Activated T-cell treated with anti-CD3 and anti-CD28 coated beads, Interleukin-2, amount 50 U/mL, for 24 hours (primary cell): ENCODE measurements around the gene ZNF765.
"Not testable (repeated sequence)": the region's sequence is repeated elsewhere in the genome, so short reads cannot be mapped to it uniquely, and the experiment has no call there.

Source experiments
- DNase-seq: peaks from one replicate; pipeline ENCODE4 v3.0.0-alpha.2; 2020
- H3K27ac Mint-ChIP-seq: 2 replicates; pipeline ENCODE4 v1.8.0; 2020; ENCODE audit warnings: mild to moderate bottlenecking, mixed read lengths
- H3K27me3 Mint-ChIP-seq: 2 replicates; pipeline ENCODE4 v1.8.0; 2020; ENCODE audit warnings: mixed read lengths
- H3K36me3 Mint-ChIP-seq: 2 replicates; pipeline ENCODE4 v1.8.0; 2020; ENCODE audit warnings: low read depth, mixed read lengths
- H3K4me1 Mint-ChIP-seq: 2 replicates; pipeline ENCODE4 v1.8.0; 2020; ENCODE audit warnings: low read depth, mixed read lengths
- H3K4me3 Mint-ChIP-seq: 2 replicates; pipeline ENCODE4 v1.8.0; 2020; ENCODE audit warnings: mild to moderate bottlenecking, moderate library complexity, mixed read lengths
- H3K9me3 Mint-ChIP-seq: 2 replicates; pipeline ENCODE4 v1.8.0; 2020; ENCODE audit warnings: mixed read lengths

Gene ZNF765

GRCh38 chr19:53394974-53395839, at the start of gene ZNF765:
Gene ZNF765 (plus strand): TSS chr19:53395149. CDS start chr19:53398016, 2,867 bp downstream.
- Mint-ChIP-seq H3K36me3 (peaks cover 68% of the 10 kb centered on the region), H3K4me1 (peaks cover 33% of the 10 kb centered on the region), H3K9me3 (peaks cover 24% of the 10 kb centered on the region), H3K27me3 (no peaks in the 10 kb centered on the region), H3K27ac (peak within 1 kb of the TSS; percentile 91), H3K4me3 (peak within 1 kb of the TSS; percentile 92)
- DNase-seq, result peak; percentile 99

GRCh38 chr19:53355739-53356138, 39.2 kb upstream of the ZNF765 start:
- Mint-ChIP-seq H3K27ac (no peak overlapping the region), H3K4me3 (no peak overlapping the region), H3K27me3 (no peaks in the 10 kb centered on the region), H3K4me1 (no peaks in the 10 kb centered on the region), H3K9me3 (peaks cover 66% of the 10 kb centered on the region), H3K36me3 (peaks cover 73% of the 10 kb centered on the region)
- no peak for DNase-seq

GRCh38 chr19:53357821-53358581, 36.9 kb upstream of the ZNF765 start:
- peaks cover 57% of the 10 kb centered on the region for H3K9me3 Mint-ChIP-seq

GRCh38 chr19:53360056-53360455, 34.9 kb upstream of the ZNF765 start:
- H3K27me3 Mint-ChIP-seq, H3K4me3 Mint-ChIP-seq, H3K27ac Mint-ChIP-seq, H3K4me1 Mint-ChIP-seq, DNase-seq: not testable (repeated sequence)
- Mint-ChIP-seq H3K9me3 (peaks cover 45% of the 10 kb centered on the region), H3K36me3 (peaks cover 34% of the 10 kb centered on the region)

More at GRCh38 chr19:53357821-53358581, 36.9 kb upstream of the ZNF765 start:
- H3K4me3 Mint-ChIP-seq, result no peak overlapping the region
- DNase-seq, result no peak
- no peaks in the 10 kb centered on the region for H3K27me3 Mint-ChIP-seq
- H3K36me3 Mint-ChIP-seq, result peaks cover 51% of the 10 kb centered on the region
- H3K27ac Mint-ChIP-seq, result no peak overlapping the region
- H3K4me1 Mint-ChIP-seq, result no peaks in the 10 kb centered on the region

GRCh38 chr19:53365134-53365898, 29.6 kb upstream of the ZNF765 start, which contains the start of gene ZNF525:
Gene ZNF525 (plus strand): TSS chr19:53365705. CDS start chr19:53372282, 6,577 bp downstream.
- Mint-ChIP-seq H3K4me3 (peak within 1 kb of the TSS; percentile 90), H3K27me3 (no peaks in the 10 kb centered on the region), H3K27ac (peak within 1 kb of the TSS; percentile 94), H3K36me3 (peaks cover 48% of the 10 kb centered on the region), H3K9me3 (peaks cover 18% of the 10 kb centered on the region), H3K4me1 (peaks cover 31% of the 10 kb centered on the region)
- peak; percentile 98 for DNase-seq

- no peak for DNase-seq
- Mint-ChIP-seq H3K36me3 (peaks cover 55% of the 10 kb centered on the region), H3K4me3 (peak overlapping the region; percentile 90), H3K27me3 (no peaks in the 10 kb centered on the region), H3K27ac (peak overlapping the region; percentile 94), H3K9me3 (peaks cover 19% of the 10 kb centered on the region), H3K4me1 (peaks cover 31% of the 10 kb centered on the region)
Measured at GRCh38 chr19:53365899-53366493, 29.0 kb upstream of the ZNF765 start.

- Mint-ChIP-seq H3K4me1 (peaks cover 9% of the 10 kb centered on the region), H3K36me3 (peaks cover 95% of the 10 kb centered on the region), H3K27me3 (no peaks in the 10 kb centered on the region), H3K4me3 (no peak overlapping the region), H3K27ac (no peak overlapping the region), H3K9me3 (peaks cover 25% of the 10 kb centered on the region)
- no peak for DNase-seq
Measured at GRCh38 chr19:53372196-53372595, 22.8 kb upstream of the ZNF765 start.

GRCh38 chr19:53374288-53374687, 20.7 kb upstream of the ZNF765 start:
- Mint-ChIP-seq H3K27ac (no peak overlapping the region), H3K27me3 (no peaks in the 10 kb centered on the region), H3K4me1 (no peaks in the 10 kb centered on the region), H3K4me3 (no peak overlapping the region), H3K9me3 (peaks cover 33% of the 10 kb centered on the region), H3K36me3 (peaks cover 95% of the 10 kb centered on the region)
- DNase-seq, result no peak

- H3K9me3 Mint-ChIP-seq, result peaks cover 34% of the 10 kb centered on the region
- H3K4me1 Mint-ChIP-seq, result no peaks in the 10 kb centered on the region
- H3K36me3 Mint-ChIP-seq, result peaks cover 97% of the 10 kb centered on the region
- no peak for DNase-seq
- no peak overlapping the region for H3K27ac Mint-ChIP-seq
- H3K4me3 Mint-ChIP-seq, result no peak overlapping the region
- no peaks in the 10 kb centered on the region for H3K27me3 Mint-ChIP-seq
Measured at GRCh38 chr19:53374743-53375142, 20.2 kb upstream of the ZNF765 start.

GRCh38 chr19:53381376-53381775, 13.6 kb upstream of the ZNF765 start:
- Mint-ChIP-seq H3K9me3 (peaks cover 68% of the 10 kb centered on the region), H3K27ac (no peak overlapping the region), H3K4me1 (no peaks in the 10 kb centered on the region), H3K27me3 (no peaks in the 10 kb centered on the region), H3K4me3 (no peak overlapping the region), H3K36me3 (peaks cover 99% of the 10 kb centered on the region)
- no peak for DNase-seq

- no peaks in the 10 kb centered on the region for H3K27me3 Mint-ChIP-seq
- no peak overlapping the region for H3K4me3 Mint-ChIP-seq
- H3K27ac Mint-ChIP-seq, result no peak overlapping the region
- peaks cover 58% of the 10 kb centered on the region for H3K9me3 Mint-ChIP-seq
- DNase-seq, result no peak
- H3K36me3 Mint-ChIP-seq, result peaks cover 71% of the 10 kb centered on the region
- H3K4me1 Mint-ChIP-seq, result no peaks in the 10 kb centered on the region
Measured at GRCh38 chr19:53388168-53388567, 6.8 kb upstream of the ZNF765 start.

GRCh38 chr19:53388904-53389303, 6.0 kb upstream of the ZNF765 start:
- Mint-ChIP-seq H3K27ac (no peak overlapping the region), H3K9me3 (peaks cover 59% of the 10 kb centered on the region), H3K4me3 (no peak overlapping the region), H3K36me3 (peaks cover 67% of the 10 kb centered on the region), H3K4me1 (peaks cover 2% of the 10 kb centered on the region), H3K27me3 (no peaks in the 10 kb centered on the region)
- no peak for DNase-seq

GRCh38 chr19:53389571-53389970, 5.4 kb upstream of the ZNF765 start:
- no peak for DNase-seq
- Mint-ChIP-seq H3K27ac (no peak overlapping the region), H3K36me3 (peaks cover 62% of the 10 kb centered on the region), H3K4me1 (peaks cover 3% of the 10 kb centered on the region), H3K27me3 (no peaks in the 10 kb centered on the region), H3K9me3 (peaks cover 59% of the 10 kb centered on the region), H3K4me3 (no peak overlapping the region)

- peaks cover 6% of the 10 kb centered on the region for H3K4me1 Mint-ChIP-seq
- DNase-seq, result no peak
- peaks cover 55% of the 10 kb centered on the region for H3K9me3 Mint-ChIP-seq
- H3K4me3 Mint-ChIP-seq, result no peak overlapping the region
- H3K27me3 Mint-ChIP-seq, result no peaks in the 10 kb centered on the region
- H3K27ac Mint-ChIP-seq, result no peak overlapping the region
- H3K36me3 Mint-ChIP-seq, result peaks cover 61% of the 10 kb centered on the region
Measured at GRCh38 chr19:53389978-53390377, 5.0 kb upstream of the ZNF765 start.
